ENCODE measurements around the gene SYTL1. TPM values are rescaled to one million over a fixed set of nuclear protein-coding genes. Genes with fewer than 3 reads are reported as not detected.

Gene SYTL1
- total RNA-seq, 4 donors from 2014 or later: 5.2 to 9.2 (median 6.9) TPM

DNA sequence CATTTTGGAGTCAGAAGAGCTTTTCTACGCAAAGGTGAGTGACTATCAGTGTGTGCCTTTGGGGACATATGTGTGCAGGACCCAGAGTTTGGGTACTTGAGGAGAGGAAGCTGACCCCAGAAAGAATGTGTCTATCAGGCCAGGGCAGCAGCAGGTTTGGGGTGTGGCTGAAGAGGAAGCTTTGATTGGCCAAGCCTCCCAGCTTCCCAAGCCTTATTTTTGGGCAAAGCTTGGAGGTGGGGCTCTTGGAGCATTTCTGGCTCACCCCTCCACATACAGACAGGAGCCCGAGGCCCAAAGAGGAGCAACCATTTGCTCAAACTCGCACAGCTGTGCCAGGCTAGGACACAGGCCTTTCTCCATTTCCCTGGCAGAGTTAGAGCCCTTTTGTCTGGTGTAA, 55.3 kb downstream of the SYTL1 start:
- peaks cover 7 to 29% (median 11%) of the 10 kb centered on the region in 4 donors for H3K4me1 ChIP-seq
- no peak for DNase-seq
- no peaks in the 10 kb centered on the region for H3K36me3 ChIP-seq
- no peaks in the 10 kb centered on the region for H3K27me3 ChIP-seq
- 64% methylated on average over 3 of the region's 3 CpGs; no CpG with 5 or more reads in 1 of the 2 donors for WGBS, 2 donors (ENCODE audit: low coverage in 1 of 2)
- no peak overlapping the region for H3K4me3 ChIP-seq
- intact Hi-C loops (cut with DNase I; ENCODE audit: low total_unique reads) (no loop called here), in situ Hi-C loops (cut with MboI; ENCODE audit: low pct_ligation_motif_present in 1 of 4, low pct_unique_long_range_greater_than_20kb in 1 of 4, low sequenced_read_pairs in 3 of 4) (loop anchor here in 1 of 4 donors (10.0 kb wide), 1 partner anchor 208 kb away; the partner anchor contains the start of gene AHDC1)
- no peaks in the 10 kb centered on the region for H3K9me3 ChIP-seq
- no peak overlapping the region for H3K27ac ChIP-seq
- TF ChIP-seq CTCF (IDR thresholded peaks at IDR 0.05) (no peak), POLR2A (IDR thresholded peaks at IDR 0.05) (no peak), POLR2AphosphoS5 (IDR thresholded peaks at IDR 0.05) (no peak), EP300 (IDR thresholded peaks at IDR 0.05; ENCODE audit: low read depth) (no peak)

- H3K36me3 ChIP-seq: no peaks in the 10 kb centered on the region
- intact Hi-C loops (cut with DNase I; ENCODE audit: low total_unique reads): loop anchor here (2.0 kb wide), 1 partner anchor 209 kb away; no protein-coding TSS in a partner anchor
- H3K4me1 ChIP-seq: peaks cover 9 to 31% (median 12%) of the 10 kb centered on the region in 4 donors
- H3K27ac ChIP-seq: no peak overlapping the region
- TF ChIP-seq POLR2AphosphoS5 (IDR thresholded peaks at IDR 0.05): no peak
- TF ChIP-seq EP300 (IDR thresholded peaks at IDR 0.05; ENCODE audit: low read depth): no peak
- no peak for TF ChIP-seq CTCF (IDR thresholded peaks at IDR 0.05)
- no peak for TF ChIP-seq POLR2A (IDR thresholded peaks at IDR 0.05)
- no peaks in the 10 kb centered on the region for H3K9me3 ChIP-seq
- H3K27me3 ChIP-seq: no peaks in the 10 kb centered on the region
- in situ Hi-C loops (cut with MboI; ENCODE audit: low pct_ligation_motif_present in 1 of 4, low pct_unique_long_range_greater_than_20kb in 1 of 4, low sequenced_read_pairs in 3 of 4): loop anchor here in 1 of 4 donors (10.0 kb wide), 1 partner anchor 207 kb away; the partner anchor contains the start of gene AHDC1
- 71% methylated on average over 7 of the region's 7 CpGs; no CpG with 5 or more reads in 1 of the 2 donors for WGBS, 2 donors (ENCODE audit: low coverage in 1 of 2)
- H3K4me3 ChIP-seq: no peak overlapping the region
- DNase-seq: no peak
These were observed 55.9 kb downstream of the SYTL1 start for GRCh38 chr1:27397749-27398148.

DNA sequence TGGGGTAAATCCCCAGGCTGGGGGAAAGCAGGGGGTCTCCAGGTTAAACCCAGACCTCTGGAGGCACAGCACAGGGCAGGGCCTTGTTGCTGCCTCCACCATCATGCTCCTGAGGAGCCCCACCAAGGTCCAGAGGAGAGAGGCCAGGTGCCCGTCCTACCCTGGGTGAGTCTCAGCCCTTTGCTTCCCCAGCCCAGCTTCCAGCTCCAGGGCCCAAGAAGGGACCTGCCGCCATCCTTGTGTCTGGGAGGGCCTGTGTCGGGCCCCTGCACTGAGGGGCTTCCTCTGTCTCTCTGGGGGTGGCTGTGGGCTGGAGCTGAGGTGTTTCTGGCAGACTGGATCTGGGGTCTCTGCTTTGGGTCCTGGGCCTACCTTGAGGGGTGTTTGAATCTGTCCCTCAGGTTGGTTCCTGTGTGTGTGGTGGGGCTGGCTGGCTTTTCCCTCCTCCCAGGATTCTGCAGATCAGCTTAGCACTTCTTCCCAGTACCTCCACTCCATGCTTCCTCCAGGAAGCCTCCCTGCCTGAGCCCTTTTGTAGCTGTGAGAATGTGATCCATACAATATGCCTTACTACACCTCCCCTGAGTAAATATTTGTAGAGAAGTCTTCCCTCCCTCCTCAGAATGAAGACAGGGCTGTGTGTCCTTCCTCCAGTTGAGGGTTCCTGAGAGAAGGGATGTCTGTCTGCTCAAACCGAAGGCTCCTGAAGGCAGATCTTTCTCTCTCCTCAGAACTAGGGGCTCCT, 56.8 kb downstream of the SYTL1 start:
- Histone ChIP-seq H3K27me3 (no peaks in the 10 kb centered on the region), H3K9me3 (no peaks in the 10 kb centered on the region), H3K27ac (no peak overlapping the region), H3K4me3 (no peak overlapping the region), H3K4me1 (peaks cover 10 to 36% (median 18%) of the 10 kb centered on the region in 4 donors), H3K36me3 (no peaks in the 10 kb centered on the region)
- in situ Hi-C loops (cut with MboI; ENCODE audit: low pct_ligation_motif_present in 1 of 4, low pct_unique_long_range_greater_than_20kb in 1 of 4, low sequenced_read_pairs in 3 of 4) (loop anchor here in 1 of 4 donors (10.0 kb wide), 1 partner anchor 206 kb away; the partner anchor contains the start of gene AHDC1), intact Hi-C loops (cut with DNase I; ENCODE audit: low total_unique reads) (loop anchor here (2.0 kb wide), 1 partner anchor 208 kb away; no protein-coding TSS in a partner anchor)
- TF ChIP-seq EP300 (IDR thresholded peaks at IDR 0.05; ENCODE audit: low read depth): no peak
- TF ChIP-seq CTCF (IDR thresholded peaks at IDR 0.05): no peak
- TF ChIP-seq POLR2A (IDR thresholded peaks at IDR 0.05): no peak
- TF ChIP-seq POLR2AphosphoS5 (IDR thresholded peaks at IDR 0.05): no peak
- DNase-seq: no peak
- 38% methylated on average over 2 of the region's 4 CpGs; no CpG with 5 or more reads in 1 of the 2 donors for WGBS, 2 donors (ENCODE audit: low coverage in 1 of 2)

- Histone ChIP-seq H3K27me3 (no peaks in the 10 kb centered on the region), H3K4me1 (peaks cover 10 to 45% (median 26%) of the 10 kb centered on the region in 4 donors), H3K36me3 (no peaks in the 10 kb centered on the region), H3K9me3 (no peaks in the 10 kb centered on the region), H3K27ac (no peak overlapping the region), H3K4me3 (no peak overlapping the region)
- intact Hi-C loops (cut with DNase I; ENCODE audit: low total_unique reads): loop anchor here (2.0 kb wide), 1 partner anchor 207 kb away; no protein-coding TSS in a partner anchor
- WGBS, 2 donors (ENCODE audit: low coverage in 1 of 2): 61% methylated on average over 16 of the region's 19 CpGs; no CpG with 5 or more reads in 1 of the 2 donors
- DNase-seq: no peak
- TF ChIP-seq POLR2AphosphoS5 (IDR thresholded peaks at IDR 0.05): peak in 1 of 3 donors; percentile 10
- TF ChIP-seq CTCF (IDR thresholded peaks at IDR 0.05): no peak
- in situ Hi-C loops (cut with MboI; ENCODE audit: low pct_ligation_motif_present in 1 of 4, low pct_unique_long_range_greater_than_20kb in 1 of 4, low sequenced_read_pairs in 3 of 4): loop anchor here in 2 of 4 donors (10.0 kb wide), 1 partner anchor 205 kb away; the partner anchor contains the start of gene AHDC1 (in 2 of the 2)
These were observed 57.6 kb downstream of the SYTL1 start for GRCh38 chr1:27399251-27400025.

Measured in transverse colon (tissue), 4 donors.